Measurements from ENCODE around the gene TMEM9B. TPM values are rescaled to one million over a fixed set of nuclear protein-coding genes. Genes with fewer than 3 reads are reported as not detected.

TMEM9B gene
- total and polyA plus RNA-seq, 11 donors = 38.8 to 79.5 (median 46.5) TPM

DNA sequence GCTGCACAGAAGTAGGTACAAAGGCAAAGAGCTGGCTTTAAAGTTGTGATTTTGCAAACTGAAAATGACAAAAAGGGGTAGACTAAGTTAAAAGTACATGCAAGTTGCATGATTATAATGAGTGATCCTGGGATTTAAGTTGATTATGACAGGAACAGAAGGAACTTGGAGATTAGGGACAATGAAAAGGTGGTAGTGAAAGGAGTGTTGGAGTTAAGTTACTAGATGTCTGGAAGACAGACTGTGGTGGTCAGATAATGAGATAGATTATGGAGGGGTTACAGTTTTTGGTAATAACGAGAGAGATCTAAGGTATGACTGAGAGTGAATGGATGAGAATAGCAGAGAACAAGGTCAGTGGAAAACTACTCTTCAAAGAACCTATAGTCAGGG is 7.7 kb upstream of the TMEM9B start:
- ATAC-seq = no peak
- no peaks in the 10 kb centered on the region for H3K27me3 ChIP-seq
- intact Hi-C loops (cut with DNase I) = no loop called here
- H3K4me3 ChIP-seq = no peak overlapping the region
- DNase-seq = no peak
- no peaks in the 10 kb centered on the region for H3K4me1 ChIP-seq
- TF ChIP-seq, protein P1, sequence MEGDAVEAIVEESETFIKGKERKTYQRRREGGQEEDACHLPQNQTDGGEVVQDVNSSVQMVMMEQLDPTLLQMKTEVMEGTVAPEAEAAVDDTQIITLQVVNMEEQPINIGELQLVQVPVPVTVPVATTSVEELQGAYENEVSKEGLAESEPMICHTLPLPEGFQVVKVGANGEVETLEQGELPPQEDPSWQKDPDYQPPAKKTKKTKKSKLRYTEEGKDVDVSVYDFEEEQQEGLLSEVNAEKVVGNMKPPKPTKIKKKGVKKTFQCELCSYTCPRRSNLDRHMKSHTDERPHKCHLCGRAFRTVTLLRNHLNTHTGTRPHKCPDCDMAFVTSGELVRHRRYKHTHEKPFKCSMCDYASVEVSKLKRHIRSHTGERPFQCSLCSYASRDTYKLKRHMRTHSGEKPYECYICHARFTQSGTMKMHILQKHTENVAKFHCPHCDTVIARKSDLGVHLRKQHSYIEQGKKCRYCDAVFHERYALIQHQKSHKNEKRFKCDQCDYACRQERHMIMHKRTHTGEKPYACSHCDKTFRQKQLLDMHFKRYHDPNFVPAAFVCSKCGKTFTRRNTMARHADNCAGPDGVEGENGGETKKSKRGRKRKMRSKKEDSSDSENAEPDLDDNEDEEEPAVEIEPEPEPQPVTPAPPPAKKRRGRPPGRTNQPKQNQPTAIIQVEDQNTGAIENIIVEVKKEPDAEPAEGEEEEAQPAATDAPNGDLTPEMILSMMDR (IDR thresholded peaks at IDR 0.05) = no peak
- no peak for TF ChIP-seq POLR2A (IDR thresholded peaks at IDR 0.05)
- no peak overlapping the region for H3K27ac ChIP-seq
- peaks cover 0 to 6% (median 0%) of the 10 kb centered on the region in 9 donors for H3K36me3 ChIP-seq
- WGBS, 4 donors = 76 to 86% (median 79%) methylated on average over 1 of the region's 1 CpG
- no peaks in the 10 kb centered on the region for H3K9me3 ChIP-seq

DNA sequence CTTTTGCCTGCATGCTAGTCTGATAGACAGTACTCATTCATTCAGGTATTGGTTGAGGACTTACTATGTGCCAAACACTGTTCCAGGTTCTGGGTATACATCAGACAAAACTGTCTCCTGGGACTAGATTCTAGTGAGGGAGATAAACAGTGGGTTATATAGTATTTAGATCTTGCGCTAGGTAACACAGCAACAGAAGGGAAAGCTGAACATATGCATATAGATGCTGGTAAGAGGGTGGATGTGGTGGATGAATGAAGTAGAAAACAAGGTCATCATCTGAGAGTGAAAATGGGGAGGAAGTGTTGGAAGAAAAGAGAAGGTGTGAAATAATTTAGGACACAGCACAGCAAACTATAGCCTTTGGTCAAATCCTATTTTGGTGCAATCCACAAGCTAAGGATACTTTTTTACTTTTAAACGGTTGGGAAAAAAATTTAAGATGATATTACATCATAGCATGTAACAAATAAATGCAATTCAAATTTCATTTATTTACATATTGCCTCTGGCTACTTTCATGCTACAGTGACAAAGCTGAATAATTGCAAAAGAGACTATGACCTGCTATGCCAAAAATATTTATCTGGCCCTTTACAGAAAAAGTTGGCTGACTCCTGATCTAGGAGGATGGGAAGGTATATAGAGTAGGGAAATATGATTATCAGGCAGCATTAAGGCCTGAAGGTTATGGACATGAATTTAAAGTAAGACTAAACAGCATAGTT is 7.1 kb upstream of the TMEM9B start:
- TF ChIP-seq, protein P1 (IDR thresholded peaks at IDR 0.05) = no peak
- no peak for TF ChIP-seq POLR2A (IDR thresholded peaks at IDR 0.05)
- H3K4me3 ChIP-seq = no peak overlapping the region
- no peak overlapping the region for H3K27ac ChIP-seq
- H3K9me3 ChIP-seq = no peaks in the 10 kb centered on the region
- DNase-seq = no peak
- H3K36me3 ChIP-seq = peaks cover 0 to 6% (median 0%) of the 10 kb centered on the region in 9 donors
- no peak for ATAC-seq
- intact Hi-C loops (cut with DNase I) = no loop called here
- WGBS, 4 donors = 84 to 95% (median 90%) methylated on average over 2 of the region's 2 CpGs
- H3K4me1 ChIP-seq = no peaks in the 10 kb centered on the region
- H3K27me3 ChIP-seq = no peaks in the 10 kb centered on the region

DNA sequence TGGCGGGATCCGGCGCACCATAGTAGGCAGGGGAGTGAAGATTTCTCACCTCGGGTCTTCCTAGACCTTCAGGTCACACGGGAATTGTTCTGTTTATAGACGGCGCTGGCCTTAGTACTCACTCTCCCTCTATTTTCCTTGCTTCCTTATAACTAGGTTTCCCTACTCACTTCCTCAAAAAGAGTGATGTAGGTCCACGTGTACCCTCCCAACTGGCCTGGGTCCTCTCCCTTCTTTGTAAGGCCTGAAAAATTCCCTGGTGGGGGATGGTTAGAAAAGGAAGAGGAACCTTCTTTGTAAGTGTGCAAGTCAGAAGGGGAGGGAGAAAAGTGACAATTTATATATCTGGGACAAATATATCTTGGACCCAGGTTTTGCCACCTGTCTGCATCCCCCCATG is 2.9 kb upstream of the TMEM9B start:
- DNase-seq (no peak), ATAC-seq (no peak)
- H3K27ac ChIP-seq = no peak overlapping the region
- WGBS, 4 donors = 79 to 84% (median 82%) methylated on average over 8 of the region's 8 CpGs
- peaks cover 0 to 6% (median 0%) of the 10 kb centered on the region in 9 donors for H3K36me3 ChIP-seq
- TF ChIP-seq, protein P1 (IDR thresholded peaks at IDR 0.05) = no peak
- no peak for TF ChIP-seq POLR2A (IDR thresholded peaks at IDR 0.05)
- H3K4me3 ChIP-seq = no peak overlapping the region
- intact Hi-C loops (cut with DNase I) = loop anchor here in 5 of 10 donors (5.0 to 10.0 kb wide), 4 partner anchors 150 to 495 kb away; partner anchors contain the start of genes RPL27A (in 2 of the 5), TRIM66 (in 2 of the 5) and ZNF143 (in 1 of the 5)
- H3K27me3 ChIP-seq = no peaks in the 10 kb centered on the region
- H3K9me3 ChIP-seq = no peaks in the 10 kb centered on the region
- H3K4me1 ChIP-seq = peaks cover 0 to 28% (median 23%) of the 10 kb centered on the region in 12 donors

DNA sequence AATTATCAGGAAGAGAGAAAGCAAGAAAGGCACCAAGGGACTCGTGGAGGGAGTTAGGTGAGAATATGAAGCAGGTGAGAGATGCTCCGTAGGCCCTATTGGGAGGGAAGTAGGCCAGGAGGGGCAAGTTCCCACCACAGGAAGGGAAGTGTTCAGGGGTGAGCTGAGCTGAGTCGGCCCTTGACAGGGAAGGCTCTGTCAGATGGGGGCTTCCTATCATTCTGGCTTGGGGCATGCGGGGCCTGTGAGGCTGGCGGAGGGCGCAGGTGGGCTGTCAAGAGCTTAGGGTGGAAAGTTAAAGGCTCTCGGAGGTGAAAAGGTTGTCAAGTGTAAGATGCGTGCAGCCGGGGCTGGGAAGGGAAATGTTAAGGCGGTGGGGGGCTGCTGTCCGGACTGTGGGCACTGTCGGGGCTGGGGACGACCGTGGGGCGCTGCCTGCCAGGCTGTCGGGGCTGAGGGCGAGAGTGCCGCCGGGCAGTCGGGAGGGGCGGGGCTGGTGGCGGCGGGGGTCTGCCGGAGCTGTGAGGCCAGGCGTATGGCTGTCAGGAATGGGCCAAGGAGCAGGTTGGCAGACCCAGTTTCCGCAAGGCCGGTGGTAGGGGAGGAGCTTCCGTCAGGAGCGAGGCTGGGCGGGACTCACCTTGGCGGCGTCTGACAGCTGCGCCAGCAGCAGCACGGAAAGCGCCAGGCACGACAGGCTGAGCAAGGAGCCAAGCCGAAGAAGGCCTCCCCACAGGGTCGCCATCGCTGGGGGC is 496 bp downstream of the TMEM9B start:
- 2 to 4% (median 3%) methylated on average over 21 to 39 of the region's 39 CpGs for WGBS, 4 donors
- ATAC-seq = peak; percentile 16 to 82 (median 70)

More for the DNA sequence above, 496 bp downstream of the TMEM9B start:
- Histone ChIP-seq H3K27me3 (no peaks in the 10 kb centered on the region), H3K4me3 (peak overlapping the region; percentile 61 to 97 (median 80)), H3K4me1 (peaks cover 0 to 43% (median 30%) of the 10 kb centered on the region in 12 donors), H3K27ac (peak overlapping the region; percentile 88 to 99 (median 95)), H3K36me3 (peaks cover 0 to 14% (median 0%) of the 10 kb centered on the region in 9 donors), H3K9me3 (no peaks in the 10 kb centered on the region)
- peak; percentile 78 to 88 (median 82) for DNase-seq
- TF ChIP-seq, protein P1 (IDR thresholded peaks at IDR 0.05) = no peak
- no peak for TF ChIP-seq POLR2A (IDR thresholded peaks at IDR 0.05)
- intact Hi-C loops (cut with DNase I) = loop anchor here in 9 of 10 donors (2.0 to 10.0 kb wide), 8 partner anchors 46 to 281 kb away; partner anchors contain the start of genes AKIP1 (in 6 of the 9), RPL27A (in 5 of the 9) and TRIM66 (in 5 of the 9)
